Gastrocnemius medialis (tissue), 4 donors: ENCODE measurements around the gene ACOXL.

Experiments used
- POLR2A ChIP-seq, 2 donors: fragments of 450-650 bp; IDR thresholded peaks; one replicate each; pipeline ENCODE4 v1.6.1; 2017; ENCODE audit warnings: antibody characterized with exemption in 2 of 2, mild to moderate bottlenecking in 2 of 2, moderate library complexity in 2 of 2
- TF ChIP-seq, protein P1 (sequence below), 5 experiments: fragments of 450-650 bp in 3 of 5; fragments of 200-600 bp in 2 of 5; sonication (generic) in 2 of 5; IDR thresholded peaks in 4 of 5; conservative IDR thresholded peaks in 1 of 5; 1 replicate in 4 of 5; 2 replicates in 1 of 5; pipeline ENCODE4 v1.5.1; 2016 to 2019; ENCODE audit warnings: antibody characterized with exemption in 5 of 5, mild to moderate bottlenecking in 3 of 5, moderate library complexity in 3 of 5

DNA sequence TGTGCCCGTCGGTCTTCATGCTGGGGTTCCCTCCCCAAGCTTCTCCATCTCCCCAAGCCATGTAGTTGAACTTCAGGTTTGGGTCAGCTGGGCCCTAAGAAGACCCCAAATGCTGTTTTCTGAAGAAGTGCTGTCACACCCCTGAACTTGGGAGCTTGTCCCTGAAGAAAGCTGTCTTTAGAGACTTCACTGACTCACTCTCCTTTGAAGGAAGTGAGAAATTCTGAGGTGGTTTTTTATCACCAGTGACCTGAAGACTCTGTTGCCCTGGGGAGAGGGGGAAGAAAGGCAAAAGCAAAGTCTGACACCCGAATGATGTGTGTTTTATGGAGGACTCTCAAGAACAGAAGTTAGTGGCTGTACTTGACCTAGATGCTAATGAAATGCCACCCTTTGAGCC, 304.8 kb downstream of the ACOXL start:
- TF ChIP-seq, protein P1, sequence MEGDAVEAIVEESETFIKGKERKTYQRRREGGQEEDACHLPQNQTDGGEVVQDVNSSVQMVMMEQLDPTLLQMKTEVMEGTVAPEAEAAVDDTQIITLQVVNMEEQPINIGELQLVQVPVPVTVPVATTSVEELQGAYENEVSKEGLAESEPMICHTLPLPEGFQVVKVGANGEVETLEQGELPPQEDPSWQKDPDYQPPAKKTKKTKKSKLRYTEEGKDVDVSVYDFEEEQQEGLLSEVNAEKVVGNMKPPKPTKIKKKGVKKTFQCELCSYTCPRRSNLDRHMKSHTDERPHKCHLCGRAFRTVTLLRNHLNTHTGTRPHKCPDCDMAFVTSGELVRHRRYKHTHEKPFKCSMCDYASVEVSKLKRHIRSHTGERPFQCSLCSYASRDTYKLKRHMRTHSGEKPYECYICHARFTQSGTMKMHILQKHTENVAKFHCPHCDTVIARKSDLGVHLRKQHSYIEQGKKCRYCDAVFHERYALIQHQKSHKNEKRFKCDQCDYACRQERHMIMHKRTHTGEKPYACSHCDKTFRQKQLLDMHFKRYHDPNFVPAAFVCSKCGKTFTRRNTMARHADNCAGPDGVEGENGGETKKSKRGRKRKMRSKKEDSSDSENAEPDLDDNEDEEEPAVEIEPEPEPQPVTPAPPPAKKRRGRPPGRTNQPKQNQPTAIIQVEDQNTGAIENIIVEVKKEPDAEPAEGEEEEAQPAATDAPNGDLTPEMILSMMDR (IDR thresholded peaks at IDR 0.05 in 4 of 5, conservative IDR thresholded peaks at IDR 0.05 in 1 of 5) = no peak
- no peak for TF ChIP-seq POLR2A (IDR thresholded peaks at IDR 0.05)
